A549 (cell line): ENCODE results near the gene SIX6. TPM values are rescaled to one million over a fixed set of nuclear protein-coding genes. Genes with fewer than 3 reads are reported as not detected.

Experiments
- ATAC-seq, 2 experiments: fragments of 200-7000 bp in 1 of 2; fragments of >200 bp in 1 of 2; cut with Nextera tagmentation in 1 of 2; cut with Tn5 transposase in 1 of 2; 3 replicates each; pipeline versions ENCODE4 v1.8.0 to v1.9.1; 2018 to 2020; ENCODE audit warnings: mild to moderate bottlenecking in 1 of 2, moderate library complexity in 1 of 2
- CTCF ChIA-PET: fragments of 300-600 bp; sonication (Branson Sonifier 250); formaldehyde crosslinking; extraction: SDS; loops from one replicate; lab custom pipeline; 2021; ENCODE audit warnings: antibody characterized with exemption, inconsistent platforms; lab: Yijun Ruan, JAX
- POLR2A ChIA-PET: fragments of 350-600 bp; formaldehyde crosslinking; extraction: SDS; loops from one replicate; lab custom pipeline; 2021; ENCODE audit warnings: antibody characterized with exemption, inconsistent platforms; lab: Yijun Ruan, JAX
- DNase-seq, 2 experiments: peaks; one replicate each; pipeline versions ENCODE4 v3.0.0 to v3.0.0-alpha.2; 2011 to 2016; ENCODE audit warnings: low read depth in 1 of 2, low spot score in 1 of 2
- FAIRE-seq: peaks from 2 replicates; lab custom pipeline; 2011; peaks lifted over from hg19 to GRCh38; lab: Jason Lieb, UNC
- H3K27ac ChIP-seq, 2 experiments: fragments of >200 bp; sonication (Bioruptor Twin); formaldehyde crosslinking; 3 replicates each; pipeline ENCODE4 v1.5.1; 2016 to 2017
- H3K4me1 ChIP-seq: fragments of >200 bp; sonication (Bioruptor Twin); formaldehyde crosslinking; 3 replicates; pipeline ENCODE4 v1.6.1; 2016
- H3K4me2 ChIP-seq: fragments of >200 bp; sonication (Bioruptor Twin); formaldehyde crosslinking; 3 replicates; pipeline ENCODE4 v1.6.1; 2016
- H3K4me3 ChIP-seq: fragments of >200 bp; sonication (Bioruptor Twin); formaldehyde crosslinking; 3 replicates; pipeline ENCODE4 v1.5.1; 2016
- H3K9me3 ChIP-seq: fragments of >200 bp; sonication (Bioruptor Twin); formaldehyde crosslinking; 3 replicates; pipeline ENCODE4 v1.6.1; 2016
- BCL3 ChIP-seq: fragments of >200 bp; sonication (Bioruptor Twin); formaldehyde crosslinking; IDR thresholded peaks from 3 replicates; pipeline ENCODE4 v1.6.1; 2016
- BHLHE40 ChIP-seq: IDR thresholded peaks from 2 replicates; pipeline ENCODE4 v1.6.1; 2012; ENCODE audit warnings: low read depth, low read length, inconsistent platforms
- CEBPB ChIP-seq, 2 experiments: fragments of >200 bp in 1 of 2; sonication (Bioruptor Twin) in 1 of 2; formaldehyde crosslinking in 1 of 2; IDR thresholded peaks; 2 replicates each; pipeline ENCODE4 v1.6.1; 2012 to 2016
- CHD2 ChIP-seq: fragments of 150-350 bp; IDR thresholded peaks from 2 replicates; pipeline ENCODE4 v1.6.1; 2014; ENCODE audit warnings: low read length; ENCODE audit not compliant: partially characterized antibody
- ESRRA ChIP-seq: fragments of 150-350 bp; IDR thresholded peaks from 2 replicates; pipeline ENCODE4 v1.6.1; 2014; ENCODE audit warnings: mild to moderate bottlenecking, low read length, borderline replicate concordance
- FOSL2 ChIP-seq, 2 experiments: fragments of 450-650 bp in 1 of 2; fragments of >200 bp in 1 of 2; sonication (Bioruptor Twin) in 1 of 2; formaldehyde crosslinking; IDR thresholded peaks; 2 replicates each; pipeline versions ENCODE4 v1.5.0 to v1.6.1; 2016 to 2020; ENCODE audit warnings: mild to moderate bottlenecking in 1 of 2, moderate library complexity in 1 of 2
- HOXB13 ChIP-seq: fragments of 250-450 bp; sonication (Bioruptor Pico); IDR thresholded peaks from 2 replicates; pipeline ENCODE4 v1.5.0; 2020; ENCODE audit warnings: low read depth, mild to moderate bottlenecking, moderate library complexity
- KDM5A ChIP-seq: fragments of 200-600 bp; sonication (generic); IDR thresholded peaks from 2 replicates; pipeline ENCODE4 v1.6.1; 2016; ENCODE audit warnings: antibody characterized with exemption, mild to moderate bottlenecking
- MAX ChIP-seq: IDR thresholded peaks from 2 replicates; pipeline ENCODE4 v1.6.1; 2012
- MYC ChIP-seq: IDR thresholded peaks from 2 replicates; pipeline ENCODE4 v1.6.1; 2012; ENCODE audit warnings: mild to moderate bottlenecking, inconsistent platforms, low read length, improper control_type of control experiment, borderline replicate concordance
- NFE2L2 ChIP-seq: fragments of 150-350 bp; conservative IDR thresholded peaks from 2 replicates; pipeline ENCODE4 v1.6.1; 2014; ENCODE audit warnings: low read length
- NPAS2 ChIP-seq: fragments of 250-450 bp; sonication (Bioruptor Pico); IDR thresholded peaks from 2 replicates; pipeline ENCODE4 v1.8.0; 2022; ENCODE audit warnings: mild to moderate bottlenecking, moderate library complexity, borderline replicate concordance
- PHF8 ChIP-seq: fragments of 200-600 bp; sonication (generic); IDR thresholded peaks from 2 replicates; pipeline ENCODE4 v1.6.1; 2016; ENCODE audit warnings: low read depth, mild to moderate bottlenecking, antibody characterized with exemption, moderate library complexity, borderline replicate concordance
- POLR2A ChIP-seq: IDR thresholded peaks from 2 replicates; pipeline ENCODE4 v1.6.1; 2012; ENCODE audit warnings: mild to moderate bottlenecking, low read length
- POLR2AphosphoS2 ChIP-seq: conservative IDR thresholded peaks from 2 replicates; pipeline ENCODE4 v1.6.1; 2012; ENCODE audit warnings: low read length, improper control_type of control experiment, inconsistent platforms
- RAD21 ChIP-seq, 2 experiments: fragments of >200 bp in 1 of 2; sonication (Bioruptor Twin) in 1 of 2; formaldehyde crosslinking in 1 of 2; IDR thresholded peaks in 1 of 2; conservative IDR thresholded peaks in 1 of 2; 2 replicates in 1 of 2; 3 replicates in 1 of 2; pipeline ENCODE4 v1.6.1; 2012 to 2018; ENCODE audit warnings: inconsistent platforms in 1 of 2
- REST ChIP-seq: fragments of 200-600 bp; sonication (generic); IDR thresholded peaks from 2 replicates; pipeline ENCODE4 v1.6.1; 2016; ENCODE audit warnings: antibody characterized with exemption, mild to moderate bottlenecking, moderate library complexity
- RFX5 ChIP-seq: fragments of 450-650 bp; IDR thresholded peaks from 2 replicates; pipeline ENCODE4 v1.7.1; 2014; ENCODE audit warnings: antibody characterized with exemption, mild to moderate bottlenecking, moderate library complexity
- SREBF2 ChIP-seq: fragments of 450-650 bp; IDR thresholded peaks from 2 replicates; pipeline ENCODE4 v1.6.1; 2014; ENCODE audit warnings: mild to moderate bottlenecking, moderate library complexity
- TFCP2L1 ChIP-seq: fragments of 250-450 bp; sonication (Bioruptor Pico); IDR thresholded peaks from 2 replicates; pipeline ENCODE4 v1.5.0; 2021; ENCODE audit warnings: mild to moderate bottlenecking
- ZNF302 ChIP-seq: fragments of 250-450 bp; sonication (Bioruptor Pico); IDR thresholded peaks from 2 replicates; pipeline ENCODE4 v1.9.0; 2021; ENCODE audit warnings: inconsistent platforms, mild to moderate bottlenecking, moderate library complexity
- WGBS: methylation state at CpG from one replicate; pipeline ENCODE4 v1.1.6; 2017; ENCODE audit errors: missing lambda C conversion rate; 5-methylcytosine and 5-hydroxymethylcytosine counted together
- polyA plus RNA-seq, 4 experiments: library from polyadenylated mRNA; depleted of rRNA in 3 of 4; stranded (reverse); fragments of >200 nt; fragmentation: RNase III in 1 of 4; extraction: RNeasy Plus Mini Kit Qiagen cat#74134 plus additional on column Dnase treatment in 1 of 4; gene quantifications; 2 replicates in 3 of 4; 3 replicates in 1 of 4; pipeline ENCODE4 v1.2.3, GENCODE V29; 2011 to 2017

SIX6 gene
- polyA plus RNA-seq, 2 of the 4 experiments (the other 2 are of a cell fraction): not detected

GRCh38 chr14:60515511-60516289, 6.8 kb downstream of the SIX6 start:
- 95% methylated on average over 64 of the region's 66 CpGs for WGBS
- no peak overlapping the region for H3K4me3 ChIP-seq
- ChIA-PET CTCF (interaction anchor here (0.6 to 1.5 kb wide), 7 partner anchors 11 to 1314 kb away, joined by 3 to 8 read pairs (median 3); no protein-coding TSS in a partner anchor), POLR2A (no interaction called here)
- no peak; a peak in 1 of 6 replicates for ATAC-seq
- no peaks in the 10 kb centered on the region for H3K4me1 ChIP-seq
- FAIRE-seq: no peak
- DNase-seq: no peak
- peak overlapping the region; percentile 99; the same call in 2 of the 3 replicates for H3K4me2 ChIP-seq
- H3K27ac ChIP-seq: no peak overlapping the region
- TF ChIP-seq MAX: no peak
- TF ChIP-seq POLR2A: no peak
- no peak for TF ChIP-seq POLR2AphosphoS2
- TF ChIP-seq NFE2L2: no peak
- no peak for TF ChIP-seq REST
- TF ChIP-seq PHF8: no peak
- no peak for TF ChIP-seq HOXB13
- TF ChIP-seq RFX5: no peak
- no peak for TF ChIP-seq ESRRA
- TF ChIP-seq ZNF302 (CRISPR knock-in tag): no peak
- no peak for TF ChIP-seq TFCP2L1 (CRISPR knock-in tag)
- TF ChIP-seq BCL3: no peak
- no peaks in the 10 kb centered on the region for H3K9me3 ChIP-seq

- Histone ChIP-seq H3K4me3 (no peak overlapping the region), H3K4me2 (no peak overlapping the region), H3K27ac (no peak overlapping the region), H3K4me1 (no peaks in the 10 kb centered on the region), H3K9me3 (no peaks in the 10 kb centered on the region)
- 16% methylated on average over 3 of the region's 3 CpGs for WGBS
- ATAC-seq (no peak), DNase-seq (no peak), FAIRE-seq (no peak)
- ChIA-PET POLR2A (no interaction called here), CTCF (no interaction called here)
- no peak for TF ChIP-seq CEBPB (IDR thresholded peaks at IDR 0.05)
- TF ChIP-seq NPAS2 (CRISPR knock-in tag): no peak
- no peak for TF ChIP-seq MYC
- TF ChIP-seq FOSL2 (IDR thresholded peaks at IDR 0.05): no peak
- no peak for TF ChIP-seq FOSL2 (CRISPR knock-in tag; IDR thresholded peaks at IDR 0.05)
- TF ChIP-seq RFX5: no peak
Measured at GRCh38 chr14:60532442-60532841, 23.5 kb downstream of the SIX6 start.

GRCh38 chr14:60537663-60538062, 28.7 kb downstream of the SIX6 start:
- CTCF ChIA-PET: no interaction called here
- H3K9me3 ChIP-seq: no peaks in the 10 kb centered on the region; the same call in 1 of the 3 replicates
- POLR2A ChIA-PET: no interaction called here
- no peak for ATAC-seq
- DNase-seq: no peak
- TF ChIP-seq TFCP2L1 (CRISPR knock-in tag) (no peak), KDM5A (no peak), ZNF302 (CRISPR knock-in tag) (no peak), BHLHE40 (no peak), ESRRA (no peak), BCL3 (no peak), POLR2AphosphoS2 (no peak), SREBF2 (no peak), RAD21 (conservative IDR thresholded peaks at IDR 0.05 in 1 of 2, IDR thresholded peaks at IDR 0.05 in 1 of 2) (no peak), MYC (no peak), CHD2 (no peak)
- no peaks in the 10 kb centered on the region for H3K4me1 ChIP-seq
- no peak overlapping the region for H3K4me2 ChIP-seq
- no peak for FAIRE-seq
- no peak overlapping the region for H3K27ac ChIP-seq
- no peak overlapping the region for H3K4me3 ChIP-seq
